Smooth muscle cell (in vitro differentiated cells): ENCODE results near the gene CDKL1. TPM values are rescaled to one million over a fixed set of nuclear protein-coding genes. Genes with fewer than 3 reads are reported as not detected.

Experiments
- DNase-seq: peaks from one replicate; lab custom pipeline; 2025; ENCODE audit not compliant: unreplicated experiment; lab: John Stamatoyannopoulos, UW
- H2AFZ ChIP-seq: fragments of 200-600 bp; sonication (generic); 2 replicates; pipeline ENCODE4 v1.6.0; 2016; ENCODE audit warnings: antibody characterized with exemption, low read depth, mild to moderate bottlenecking
- H3F3A ChIP-seq: fragments of 200-600 bp; sonication (generic); 2 replicates; pipeline ENCODE4 v1.6.0; 2017; ENCODE audit warnings: antibody characterized with exemption, low read depth
- H3K27ac ChIP-seq: fragments of 200-600 bp; sonication (generic); 2 replicates; pipeline ENCODE4 v1.5.1; 2016; ENCODE audit warnings: low read depth, mild to moderate bottlenecking
- H3K27me3 ChIP-seq: fragments of 200-600 bp; sonication (generic); 2 replicates; pipeline ENCODE4 v1.6.1; 2016; ENCODE audit warnings: low read depth, mild to moderate bottlenecking
- H3K36me3 ChIP-seq: fragments of 200-600 bp; sonication (generic); 2 replicates; pipeline ENCODE4 v1.5.1; 2016; ENCODE audit warnings: low read depth
- H3K4me1 ChIP-seq: fragments of 200-600 bp; sonication (generic); 2 replicates; pipeline ENCODE4 v1.5.1; 2016; ENCODE audit warnings: low read depth
- H3K4me2 ChIP-seq: fragments of 200-600 bp; sonication (generic); 2 replicates; pipeline ENCODE4 v1.6.0; 2016; ENCODE audit warnings: mild to moderate bottlenecking
- H3K4me3 ChIP-seq: fragments of 200-600 bp; sonication (generic); 2 replicates; pipeline ENCODE4 v1.5.1; 2016; ENCODE audit warnings: mild to moderate bottlenecking
- H3K79me2 ChIP-seq: fragments of 200-600 bp; sonication (generic); 2 replicates; pipeline ENCODE4 v1.6.0; 2016; ENCODE audit warnings: low read depth, mild to moderate bottlenecking
- H3K9ac ChIP-seq: fragments of 200-600 bp; sonication (generic); 2 replicates; pipeline ENCODE4 v1.6.0; 2016; ENCODE audit warnings: low read depth
- H3K9me3 ChIP-seq: fragments of 200-600 bp; sonication (generic); replicated peaks from 2 replicates; pipeline ENCODE4 v1.5.1; 2016; ENCODE audit warnings: low read depth
- H4K20me1 ChIP-seq: fragments of 200-600 bp; sonication (generic); 2 replicates; pipeline ENCODE4 v1.6.0; 2016; ENCODE audit warnings: low read depth
- CTCF ChIP-seq: fragments of 200-600 bp; sonication (generic); IDR thresholded peaks from 2 replicates; pipeline ENCODE4 v1.5.1; 2017; ENCODE audit warnings: borderline replicate concordance, mild to moderate bottlenecking, antibody characterized with exemption; ENCODE audit not compliant: insufficient read depth, poor library complexity, severe bottlenecking
- WGBS: methylation state at CpG from one replicate; pipeline ENCODE4 v1.1.7; 2016; ENCODE audit warnings: low lambda C conversion rate; 5-methylcytosine and 5-hydroxymethylcytosine counted together
- polyA plus RNA-seq: library from polyadenylated mRNA; unstranded; fragments of >200 nt; fragmentation: Nextera tagmentation; extraction: Ambion mirVana; gene quantifications from 2 replicates; pipeline ENCODE4 v1.2.1, GENCODE V29; 2016
- total RNA-seq: library from RNA; depleted of rRNA; stranded (reverse); fragments of >200 nt; gene quantifications from 2 replicates; pipeline ENCODE4 v1.2.3, GENCODE V29; 2014

Gene CDKL1
- total and polyA plus RNA-seq, 2 experiments from 2014 or later, result 1.6 to 4.9 TPM

GRCh38 chr14:50335989-50336824 lies 60.5 kb downstream of the CDKL1 start:
- H3K27me3 ChIP-seq, result no peaks in the 10 kb centered on the region
- H3K9me3 ChIP-seq, result no peaks in the 10 kb centered on the region
- no peak overlapping the region for H3K4me3 ChIP-seq
- H3K4me2 ChIP-seq, result peak overlapping the region; percentile 19
- no peak for DNase-seq
- no peaks in the 10 kb centered on the region for H3K36me3 ChIP-seq
- no peaks in the 10 kb centered on the region for H3K79me2 ChIP-seq
- 30% methylated on average over 7 of the region's 7 CpGs for WGBS
- H4K20me1 ChIP-seq, result no peaks in the 10 kb centered on the region
- H3F3A ChIP-seq, result peaks cover 10% of the 10 kb centered on the region
- peaks cover 15% of the 10 kb centered on the region for H3K4me1 ChIP-seq
- peak overlapping the region; percentile 64 for H3K27ac ChIP-seq
- TF ChIP-seq CTCF, result no peak
- no peak overlapping the region for H3K9ac ChIP-seq
- no peak overlapping the region for H2AFZ ChIP-seq

- 16% methylated on average over 7 of the region's 7 CpGs for WGBS
- H3K4me3 ChIP-seq, result no peak overlapping the region
- no peaks in the 10 kb centered on the region for H3K79me2 ChIP-seq
- H3K9ac ChIP-seq, result no peak overlapping the region
- peaks cover 10% of the 10 kb centered on the region for H3F3A ChIP-seq
- DNase-seq, result no peak
- H3K4me1 ChIP-seq, result peaks cover 15% of the 10 kb centered on the region
- no peaks in the 10 kb centered on the region for H3K27me3 ChIP-seq
- H4K20me1 ChIP-seq, result no peaks in the 10 kb centered on the region
- no peak overlapping the region for H2AFZ ChIP-seq
- no peaks in the 10 kb centered on the region for H3K9me3 ChIP-seq
- H3K36me3 ChIP-seq, result no peaks in the 10 kb centered on the region
- H3K27ac ChIP-seq, result peak overlapping the region; percentile 64
- peak overlapping the region; percentile 19 for H3K4me2 ChIP-seq
- TF ChIP-seq CTCF, result no peak
These were observed 61.3 kb downstream of the CDKL1 start for GRCh38 chr14:50335389-50335788.

GRCh38 chr14:50334211-50334610 lies 62.5 kb downstream of the CDKL1 start:
- Histone ChIP-seq H3K4me1 (peaks cover 15% of the 10 kb centered on the region), H3K9ac (no peak overlapping the region), H3K27me3 (no peaks in the 10 kb centered on the region), H3F3A (peaks cover 10% of the 10 kb centered on the region), H3K4me2 (no peak overlapping the region), H4K20me1 (no peaks in the 10 kb centered on the region), H3K4me3 (no peak overlapping the region), H3K27ac (no peak overlapping the region), H3K36me3 (no peaks in the 10 kb centered on the region), H2AFZ (no peak overlapping the region), H3K9me3 (no peaks in the 10 kb centered on the region), H3K79me2 (no peaks in the 10 kb centered on the region)
- WGBS, result 92% methylated on average over 8 of the region's 8 CpGs
- DNase-seq, result no peak
- no peak for TF ChIP-seq CTCF
